SU-DHL-6 (cell line): Measurements from ENCODE around the gene DOC2B.
"Not testable (repeated sequence)": the region's sequence is repeated elsewhere in the genome, so short reads cannot be mapped to it uniquely, and the experiment has no call there.

Experiments
- H2AFZ ChIP-seq: fragments of 200-600 bp; sonication (generic); 2 replicates; pipeline ENCODE4 v1.6.1; 2014; ENCODE audit warnings: low read depth, mild to moderate bottlenecking, moderate library complexity, mixed read lengths, antibody characterized with exemption, low read length; ENCODE audit not compliant: severe bottlenecking
- H3F3A ChIP-seq: fragments of 200-600 bp; shearing (Covaris generic); 2 replicates; pipeline ENCODE4 v1.6.0; 2016; ENCODE audit warnings: antibody characterized with exemption, mild to moderate bottlenecking; ENCODE audit not compliant: insufficient read depth
- H3K27ac ChIP-seq: fragments of 200-600 bp; sonication (generic); 2 replicates; pipeline ENCODE4 v1.5.1; 2016; ENCODE audit warnings: low read depth, mild to moderate bottlenecking, low read length, moderate library complexity, mixed read lengths
- H3K27me3 ChIP-seq: fragments of 200-600 bp; sonication (generic), shearing (Covaris generic); 2 replicates; pipeline ENCODE4 v1.6.0; 2014; ENCODE audit warnings: mild to moderate bottlenecking, low read length
- H3K36me3 ChIP-seq: fragments of 200-600 bp; sonication (generic); 2 replicates; pipeline ENCODE4 v1.6.1; 2014; ENCODE audit warnings: mild to moderate bottlenecking, low read length, mixed read lengths
- H3K4me2 ChIP-seq: fragments of 300-600, 200-600 bp; shearing (Covaris generic), sonication (generic); 2 replicates; pipeline ENCODE4 v1.6.0; 2014; ENCODE audit warnings: low read length, low read depth, mild to moderate bottlenecking; ENCODE audit not compliant: poor library complexity, severe bottlenecking
- H3K4me3 ChIP-seq: fragments of 200-600 bp; sonication (generic); 2 replicates; pipeline ENCODE4 v1.5.1; 2014; ENCODE audit warnings: antibody characterized with exemption, low read length, mild to moderate bottlenecking, mixed read lengths; ENCODE audit not compliant: insufficient read depth, poor library complexity, severe bottlenecking
- H3K79me2 ChIP-seq: fragments of 200-600 bp; sonication (generic); 2 replicates; pipeline ENCODE4 v1.6.1; 2014; ENCODE audit warnings: mild to moderate bottlenecking, low read length, moderate library complexity; ENCODE audit not compliant: insufficient read depth
- H3K9ac ChIP-seq: fragments of 200-600 bp; sonication (generic); 2 replicates; pipeline ENCODE4 v1.7.0; 2014; ENCODE audit warnings: mild to moderate bottlenecking, low read length
- H3K9me2 ChIP-seq: fragments of 200-600 bp; sonication (generic); replicated peaks from 2 replicates; pipeline ENCODE4 v1.6.1; 2014; ENCODE audit warnings: low read length; ENCODE audit not compliant: insufficient read depth
- H3K9me3 ChIP-seq: fragments of 200-600 bp; sonication (generic); 2 replicates; pipeline ENCODE4 v1.6.1; 2014; ENCODE audit warnings: low read length, mixed read lengths; ENCODE audit not compliant: insufficient read depth
- H4K20me1 ChIP-seq: fragments of 200-600 bp; sonication (generic); 2 replicates; pipeline ENCODE4 v1.6.1; 2014; ENCODE audit warnings: low read depth, mild to moderate bottlenecking, antibody characterized with exemption, low read length, moderate library complexity, mixed read lengths
- CTCF ChIP-seq: fragments of 200-600 bp; sonication (generic); IDR thresholded peaks from one replicate; pipeline ENCODE4 v1.5.1; 2017; ENCODE audit warnings: antibody characterized with exemption, mild to moderate bottlenecking, low read length, moderate library complexity; ENCODE audit not compliant: insufficient read depth, poor library complexity, severe bottlenecking
- EZH2phosphoT487 ChIP-seq: fragments of 200-600 bp; sonication (generic), shearing (Covaris generic); conservative IDR thresholded peaks from 2 replicates; pipeline ENCODE4 v1.6.1; 2018; ENCODE audit warnings: mild to moderate bottlenecking, antibody characterized with exemption, low read length, moderate library complexity, mixed read lengths

Gene DOC2B

GRCh38 chr17:200586-200985, 19.1 kb upstream of the DOC2B start:
- H3K36me3 ChIP-seq: no peaks in the 10 kb centered on the region
- no peak overlapping the region for H3K9ac ChIP-seq
- no peaks in the 10 kb centered on the region for H3K9me2 ChIP-seq
- no peaks in the 10 kb centered on the region for H3F3A ChIP-seq
- H3K9me3 ChIP-seq: no peaks in the 10 kb centered on the region
- H3K27ac ChIP-seq: no peak overlapping the region
- H4K20me1 ChIP-seq: no peaks in the 10 kb centered on the region
- H3K27me3 ChIP-seq: no peaks in the 10 kb centered on the region
- H2AFZ ChIP-seq: no peak overlapping the region
- TF ChIP-seq CTCF: no peak
- no peak for TF ChIP-seq EZH2phosphoT487
- H3K4me3 ChIP-seq: no peak overlapping the region
- H3K79me2 ChIP-seq: no peaks in the 10 kb centered on the region
- H3K4me2 ChIP-seq: no peak overlapping the region

- no peaks in the 10 kb centered on the region for H3K36me3 ChIP-seq
- no peaks in the 10 kb centered on the region for H3F3A ChIP-seq
- H4K20me1 ChIP-seq: no peaks in the 10 kb centered on the region
- H3K27ac ChIP-seq: no peak overlapping the region
- H3K9ac ChIP-seq: no peak overlapping the region
- no peak overlapping the region for H3K4me3 ChIP-seq
- H3K79me2 ChIP-seq: no peaks in the 10 kb centered on the region
- no peak overlapping the region for H3K4me2 ChIP-seq
- TF ChIP-seq CTCF (no peak), EZH2phosphoT487 (no peak)
- no peaks in the 10 kb centered on the region for H3K9me2 ChIP-seq
- H2AFZ ChIP-seq: no peak overlapping the region
- H3K9me3 ChIP-seq: no peaks in the 10 kb centered on the region
- H3K27me3 ChIP-seq: no peaks in the 10 kb centered on the region
Measured at GRCh38 chr17:199806-200545, 18.5 kb upstream of the DOC2B start.

GRCh38 chr17:199191-199604, 17.7 kb upstream of the DOC2B start:
- H3K4me3 ChIP-seq: no peak overlapping the region
- no peak overlapping the region for H2AFZ ChIP-seq
- no peaks in the 10 kb centered on the region for H3F3A ChIP-seq
- H3K9ac ChIP-seq: no peak overlapping the region
- no peaks in the 10 kb centered on the region for H3K9me2 ChIP-seq
- H3K4me2 ChIP-seq: no peak overlapping the region
- no peaks in the 10 kb centered on the region for H4K20me1 ChIP-seq
- no peaks in the 10 kb centered on the region for H3K9me3 ChIP-seq
- TF ChIP-seq EZH2phosphoT487 (no peak), CTCF (no peak)
- no peaks in the 10 kb centered on the region for H3K36me3 ChIP-seq
- H3K27ac ChIP-seq: no peak overlapping the region
- no peaks in the 10 kb centered on the region for H3K79me2 ChIP-seq
- H3K27me3 ChIP-seq: no peaks in the 10 kb centered on the region

GRCh38 chr17:198225-198624, 16.8 kb upstream of the DOC2B start:
- not testable (repeated sequence) for H3K4me3 ChIP-seq, H3K79me2 ChIP-seq, H3K4me2 ChIP-seq, H3K9me3 ChIP-seq, H3K27ac ChIP-seq, H4K20me1 ChIP-seq, H3K36me3 ChIP-seq, H3K27me3 ChIP-seq, H2AFZ ChIP-seq, H3F3A ChIP-seq, H3K9me2 ChIP-seq, H3K9ac ChIP-seq
